MCF 10A (cell line): ENCODE measurements around the gene SYT1. TPM values are rescaled to one million over a fixed set of nuclear protein-coding genes. Genes with fewer than 3 reads are reported as not detected.
A peak's percentile ranks its signal among the peaks of the same experiment; 100 is the strongest.

Experiments
- BruUV-seq: library from RNA; stranded (reverse); fragments of 400-500 nt; replicated peaks from 2 replicates; lab custom pipeline; 2021; lab: Mats Ljungman, UMichigan
- CTCF ChIA-PET: fragments of 300-600 bp; sonication (Branson Sonifier 250); formaldehyde crosslinking; extraction: SDS; loops from one replicate; lab custom pipeline; 2021; ENCODE audit warnings: antibody characterized with exemption, inconsistent platforms; lab: Yijun Ruan, JAX
- POLR2A ChIA-PET: fragments of 300-600, 350-650 bp; sonication (Branson Sonifier 250); formaldehyde crosslinking; extraction: SDS; loops from one replicate; lab custom pipeline; 2020; ENCODE audit warnings: antibody characterized with exemption, inconsistent platforms; lab: Yijun Ruan, JAX
- DNase-seq: peaks from one replicate; pipeline ENCODE4 v3.0.0-alpha.2; 2018; ENCODE audit not compliant: unreplicated experiment
- H3K27ac Mint-ChIP-seq: one replicate; pipeline ENCODE4 v1.8.0; 2022; ENCODE audit warnings: mild to moderate bottlenecking, low read depth, mixed read lengths; ENCODE audit not compliant: unreplicated experiment
- H3K27me3 Mint-ChIP-seq: one replicate; pipeline ENCODE4 v1.8.0; 2022; ENCODE audit warnings: mixed read lengths; ENCODE audit not compliant: insufficient read depth, unreplicated experiment
- H3K36me3 Mint-ChIP-seq: one replicate; pipeline ENCODE4 v1.8.0; 2022; ENCODE audit warnings: mild to moderate bottlenecking, moderate library complexity, mixed read lengths; ENCODE audit not compliant: insufficient read depth, unreplicated experiment
- H3K4me1 Mint-ChIP-seq: one replicate; pipeline ENCODE4 v1.8.0; 2022; ENCODE audit warnings: mixed read lengths; ENCODE audit not compliant: insufficient read depth, unreplicated experiment
- H3K4me3 Mint-ChIP-seq: one replicate; pipeline ENCODE4 v1.8.0; 2022; ENCODE audit warnings: mild to moderate bottlenecking, moderate library complexity, mixed read lengths; ENCODE audit not compliant: unreplicated experiment
- H3K9me3 Mint-ChIP-seq: one replicate; pipeline ENCODE4 v1.8.0; 2022; ENCODE audit warnings: mixed read lengths; ENCODE audit not compliant: unreplicated experiment
- CTCF ChIP-seq: fragments of 200-600 bp; IDR thresholded peaks from one replicate; pipeline ENCODE4 v1.8.0; 2022; ENCODE audit warnings: antibody characterized with exemption, mild to moderate bottlenecking; ENCODE audit not compliant: unreplicated experiment
- intact Hi-C: fragments of 100-400 bp; cut with micrococcal nuclease; formaldehyde crosslinking; loops from 2 replicates; pipeline ENCODE4 v1.14.1; 2022
- total RNA-seq: library from RNA; stranded (reverse); gene quantifications from 2 replicates; pipeline ENCODE4 v1.2.3, GENCODE V29; 2022

The SYT1 gene
- total RNA-seq, 1 experiment from 2014 or later = 7.4 TPM

GRCh38 chr12:79255288-79255687, 390.7 kb downstream of the SYT1 start:
- H3K4me1 Mint-ChIP-seq = peaks cover 14% of the 10 kb centered on the region
- no peaks in the 10 kb centered on the region for H3K36me3 Mint-ChIP-seq

GRCh38 chr12:79260923-79261322, 396.3 kb downstream of the SYT1 start:
- TF ChIP-seq CTCF = no peak
- H3K4me3 Mint-ChIP-seq = no peak overlapping the region
- H3K4me1 Mint-ChIP-seq = no peaks in the 10 kb centered on the region
- no peaks in the 10 kb centered on the region for H3K36me3 Mint-ChIP-seq
- ChIA-PET CTCF (no interaction called here), POLR2A (interaction anchor here (0.7 kb wide), 1 partner anchor 10 kb away, joined by 3 read pairs; no protein-coding TSS in a partner anchor)
- intact Hi-C loops = no loop called here
- BruUV-seq = no TSS peak
- H3K27ac Mint-ChIP-seq = no peak overlapping the region
- DNase-seq = no peak
- H3K27me3 Mint-ChIP-seq = no peaks in the 10 kb centered on the region
- no peaks in the 10 kb centered on the region for H3K9me3 Mint-ChIP-seq

More at GRCh38 chr12:79255288-79255687, 390.7 kb downstream of the SYT1 start:
- intact Hi-C loops = no loop called here
- Mint-ChIP-seq H3K27me3 (no peaks in the 10 kb centered on the region), H3K27ac (peak overlapping the region; percentile 25), H3K4me3 (no peak overlapping the region), H3K9me3 (no peaks in the 10 kb centered on the region)
- POLR2A ChIA-PET = no interaction called here
- DNase-seq = peak; percentile 56
- CTCF ChIA-PET = no interaction called here
- no peak for TF ChIP-seq CTCF
- no TSS peak for BruUV-seq

GRCh38 chr12:79262938-79263337, 398.4 kb downstream of the SYT1 start:
- Mint-ChIP-seq H3K9me3 (no peaks in the 10 kb centered on the region), H3K4me1 (no peaks in the 10 kb centered on the region), H3K27ac (no peak overlapping the region), H3K27me3 (no peaks in the 10 kb centered on the region), H3K4me3 (no peak overlapping the region), H3K36me3 (no peaks in the 10 kb centered on the region)
- POLR2A ChIA-PET = interaction anchor here (0.5 to 0.7 kb wide), 2 partner anchors 10 to 14 kb away, joined by 3 to 4 read pairs; no protein-coding TSS in a partner anchor
- intact Hi-C loops = no loop called here
- peak; percentile 11 for DNase-seq
- TF ChIP-seq CTCF = no peak
- CTCF ChIA-PET = interaction anchor here (0.6 to 1.4 kb wide), 6 partner anchors 9 to 616 kb away, joined by 3 to 8 read pairs (median 4); no protein-coding TSS in a partner anchor
- no TSS peak for BruUV-seq

- Mint-ChIP-seq H3K9me3 (no peaks in the 10 kb centered on the region), H3K36me3 (no peaks in the 10 kb centered on the region), H3K27ac (no peak overlapping the region), H3K27me3 (no peaks in the 10 kb centered on the region), H3K4me1 (no peaks in the 10 kb centered on the region), H3K4me3 (no peak overlapping the region)
- ChIA-PET CTCF (no interaction called here), POLR2A (no interaction called here)
- DNase-seq = no peak
- TF ChIP-seq CTCF = no peak
- no TSS peak for BruUV-seq
- intact Hi-C loops = no loop called here
Observed at GRCh38 chr12:79266343-79267144, 402.0 kb downstream of the SYT1 start.
